ENCODE results near the gene TRIM44.
"Not testable (repeated sequence)": the region's sequence is repeated elsewhere in the genome, so short reads cannot be mapped to it uniquely, and the experiment has no call there.

TRIM44 gene

GRCh38 chr11:35721651-35722282 is 59.2 kb downstream of the TRIM44 start:
- DNase-seq, result no peak

DNA sequence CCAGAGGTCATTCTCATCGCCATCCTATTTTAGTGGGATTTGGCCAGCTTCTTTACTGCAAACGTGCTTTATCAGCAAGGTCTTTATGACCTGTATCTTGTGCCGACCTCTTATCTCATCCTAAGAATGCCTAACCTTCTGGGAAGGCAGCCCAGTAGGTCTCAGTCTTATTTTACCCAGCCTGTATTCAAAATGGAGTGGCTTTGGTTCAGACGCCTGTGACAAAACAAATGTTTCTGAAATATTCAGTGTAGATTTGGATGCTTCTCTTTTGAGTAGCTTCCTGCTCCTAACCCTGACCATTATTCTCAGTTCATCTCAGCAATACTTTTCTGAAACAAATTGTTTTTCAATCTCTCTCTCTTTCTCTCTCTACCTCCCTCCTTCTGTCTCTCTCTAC is 60.1 kb downstream of the TRIM44 start:
- no peak for DNase-seq

- DNase-seq, result no peak
These were observed 60.9 kb downstream of the TRIM44 start for GRCh38 chr11:35723493-35723892.

- DNase-seq, result no peak
These were observed 61.3 kb downstream of the TRIM44 start for GRCh38 chr11:35723913-35724312.

- DNase-seq, result no peak
These were observed 63.3 kb downstream of the TRIM44 start for GRCh38 chr11:35725885-35726284.

- DNase-seq, result no peak
These were observed 64.6 kb downstream of the TRIM44 start for GRCh38 chr11:35727140-35727539.

DNA sequence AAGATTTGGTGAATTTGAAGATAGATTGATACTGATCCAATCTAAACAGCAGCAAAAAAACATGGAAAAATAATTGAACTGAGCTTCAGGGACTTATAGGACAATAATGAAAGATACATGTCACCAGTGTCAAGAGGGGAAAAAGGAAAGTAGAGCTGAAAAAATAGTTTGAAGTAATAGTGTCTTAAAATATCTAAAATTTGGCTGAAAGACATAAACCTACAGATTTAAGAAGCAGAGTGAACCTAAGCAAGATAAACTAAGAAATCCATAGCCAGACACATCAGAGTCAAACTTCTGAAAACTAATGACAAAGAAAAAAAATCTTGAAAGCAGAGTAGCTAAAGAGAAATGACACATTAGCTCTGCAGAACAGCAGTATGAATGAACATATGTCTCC is 67.7 kb downstream of the TRIM44 start:
- DNase-seq, result no peak

DNA sequence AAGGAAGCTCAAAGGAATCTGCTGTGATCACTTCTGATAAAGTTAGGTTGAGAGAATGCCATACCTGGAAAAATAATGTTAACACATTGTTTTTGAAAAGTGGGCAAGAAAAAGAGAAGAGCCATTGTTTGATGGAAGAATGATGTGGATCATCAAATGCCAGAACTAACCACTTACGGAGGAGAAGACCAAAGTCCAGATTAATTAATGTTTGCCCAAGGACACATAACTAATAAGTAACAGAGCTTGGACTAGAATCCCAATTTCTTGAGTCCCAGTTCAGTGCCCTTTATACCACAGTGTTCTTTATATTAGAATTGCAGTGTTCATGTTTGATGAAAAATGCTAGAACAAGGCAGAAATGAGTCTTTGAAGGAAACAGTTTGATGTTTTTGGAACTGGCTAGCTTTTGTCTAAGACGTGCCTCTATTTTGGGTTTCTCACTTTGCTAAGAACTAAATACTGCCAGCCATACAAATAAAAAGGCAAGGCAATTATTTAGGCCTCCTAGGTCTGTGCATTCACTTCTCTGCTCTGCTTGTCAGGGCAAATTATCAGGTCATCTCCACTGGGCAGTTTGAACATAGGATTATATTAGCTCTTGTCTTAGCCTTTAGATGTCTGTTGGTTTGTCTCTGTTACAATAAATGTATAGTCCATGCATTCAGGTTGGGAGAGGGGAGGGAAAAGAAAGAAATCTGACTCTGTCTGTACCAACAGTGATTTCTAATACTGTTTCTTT is 72.3 kb downstream of the TRIM44 start:
- DNase-seq, result no peak

DNA sequence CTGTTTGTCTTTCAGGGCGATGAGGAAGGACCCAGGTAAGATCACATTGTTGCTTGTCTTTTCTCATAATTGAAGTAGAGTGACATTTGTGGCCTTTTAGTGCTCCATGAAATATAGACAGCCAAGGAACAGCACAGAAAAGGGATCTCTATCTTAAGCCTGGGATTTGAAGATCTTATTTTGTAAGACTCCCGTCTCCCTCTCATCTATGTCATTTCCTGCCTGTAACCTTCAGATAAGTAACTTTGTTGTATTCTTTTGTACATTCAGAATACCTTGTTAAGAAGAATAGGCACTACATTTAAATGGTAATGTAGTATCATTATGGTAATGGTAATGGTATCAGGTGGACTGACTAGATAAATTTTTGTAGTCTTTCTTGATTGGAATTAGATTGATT is 72.8 kb downstream of the TRIM44 start:
- DNase-seq, result no peak

GRCh38 chr11:35735903-35736302 is 73.3 kb downstream of the TRIM44 start:
- DNase-seq, result no peak

DNA sequence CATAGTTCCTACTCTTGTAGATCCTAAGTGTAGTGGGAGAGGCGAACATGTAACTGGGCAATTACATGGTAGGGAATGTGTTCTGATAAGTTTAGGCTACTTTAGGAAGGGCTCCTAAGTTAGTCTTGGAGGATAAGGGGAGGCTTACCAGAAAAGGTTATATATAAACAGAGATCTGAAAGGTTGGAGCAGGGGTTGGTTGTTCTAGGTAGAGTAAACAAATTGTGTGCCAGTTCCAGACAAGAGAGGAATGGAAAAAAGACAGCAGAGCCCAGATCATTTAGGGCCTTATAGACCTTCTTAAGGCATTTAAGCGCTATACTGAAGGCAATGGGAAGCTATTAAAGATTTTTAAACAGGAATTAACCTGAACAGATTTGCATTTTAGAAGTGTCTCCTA is 74.4 kb downstream of the TRIM44 start:
- DNase-seq, result no peak

GRCh38 chr11:35740061-35740799 is 77.7 kb downstream of the TRIM44 start:
- DNase-seq, result no peak

GRCh38 chr11:35742707-35743454 is 80.3 kb downstream of the TRIM44 start:
- no peak for DNase-seq

GRCh38 chr11:35746356-35747153 is 84.0 kb downstream of the TRIM44 start:
- no peak for DNase-seq

DNA sequence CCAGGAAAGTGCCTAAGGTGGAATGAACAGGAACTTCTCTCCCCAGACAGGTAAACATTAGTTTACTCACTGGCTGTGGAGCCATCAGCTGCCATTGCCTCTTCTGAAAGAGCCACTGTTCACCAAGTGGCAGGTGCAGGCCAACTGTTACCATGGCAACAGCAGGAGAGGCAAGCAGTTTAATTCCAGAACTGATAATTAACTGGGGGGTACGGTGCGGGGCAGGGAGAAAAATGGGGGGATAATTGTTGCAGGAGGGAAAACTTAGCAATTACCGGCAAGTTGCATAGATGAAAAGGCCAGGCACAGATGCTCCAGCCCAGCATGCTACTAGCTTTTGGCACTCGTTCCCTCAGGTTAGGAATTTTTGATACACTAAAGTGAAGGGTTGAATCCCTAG is 85.1 kb downstream of the TRIM44 start:
- DNase-seq, result no peak

DNA sequence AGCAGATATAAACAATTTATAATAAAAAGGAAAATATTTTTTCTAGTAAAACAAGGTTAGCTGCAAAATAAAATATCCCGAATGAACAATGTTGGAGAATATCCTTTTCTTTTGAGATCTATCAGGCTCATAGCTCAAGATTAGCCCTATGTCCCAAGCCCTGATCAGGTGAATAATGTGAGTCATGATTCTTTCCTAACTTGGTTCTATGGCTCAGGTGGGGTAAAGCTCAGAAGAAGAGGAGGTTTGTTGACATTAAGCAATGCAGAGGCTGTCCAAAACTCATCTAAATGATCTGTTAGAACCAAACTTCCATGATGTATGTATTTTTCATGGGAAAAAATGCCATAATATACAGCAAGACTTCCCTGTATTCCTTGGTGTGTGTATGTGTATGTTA is 86.1 kb downstream of the TRIM44 start:
- DNase-seq, result no peak

- no peak for DNase-seq
These were observed 87.7 kb downstream of the TRIM44 start for GRCh38 chr11:35750315-35750714.

- no peak for DNase-seq
These were observed 88.5 kb downstream of the TRIM44 start for GRCh38 chr11:35750981-35751663.

- no peak for DNase-seq
These were observed 89.1 kb downstream of the TRIM44 start for GRCh38 chr11:35751664-35752061.

DNA sequence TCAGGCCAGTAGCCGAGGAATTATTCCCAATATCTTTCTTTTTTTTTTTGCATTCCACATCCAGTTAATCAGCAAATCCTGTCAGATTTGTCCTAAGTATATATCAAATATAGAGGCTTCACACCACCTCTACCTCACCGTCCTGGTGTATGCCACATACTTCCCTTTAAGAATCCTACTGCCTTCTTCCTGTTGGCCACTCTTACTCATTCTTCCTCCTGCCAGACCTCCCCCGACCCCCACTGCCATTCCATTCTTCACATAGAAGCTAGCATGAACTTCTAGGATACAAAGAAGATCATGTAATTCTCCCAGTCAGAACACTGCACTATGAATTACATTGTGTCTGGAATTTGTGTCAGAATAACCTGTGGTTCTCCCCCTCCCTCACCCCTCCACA is 89.5 kb downstream of the TRIM44 start:
- DNase-seq, result no peak

- DNase-seq, result not testable (repeated sequence)
These were observed 91.0 kb downstream of the TRIM44 start for GRCh38 chr11:35753573-35753972.

- DNase-seq, result not testable (repeated sequence)
These were observed 97.4 kb downstream of the TRIM44 start for GRCh38 chr11:35759951-35760350.

Data from stimulated activated CD4-positive, alpha-beta T cell treated with anti-CD3 and anti-CD28 coated beads, Interleukin-2, amount 100 ng/mL, for 24 hours (primary cell).